HCT116 (cell line): ENCODE data around the gene TPRKB.
"Not testable (repeated sequence)": the region's sequence is repeated elsewhere in the genome, so short reads cannot be mapped to it uniquely, and the experiment has no call there.

Experiments used
- CTCF ChIP-seq, 3 experiments: fragments of 200-600 bp in 1 of 3; sonication (generic) in 1 of 3; IDR thresholded peaks in 2 of 3; conservative IDR thresholded peaks in 1 of 3; 2 replicates each; pipeline ENCODE4 v1.5.1; 2012 to 2017; ENCODE audit warnings: low read depth in 2 of 3, low read length in 2 of 3, antibody characterized with exemption in 1 of 3, borderline replicate concordance in 1 of 3, control low read depth in 1 of 3, mild to moderate bottlenecking in 1 of 3, mixed read lengths in 1 of 3, mixed run types in 1 of 3, moderate library complexity in 1 of 3; ENCODE audit not compliant: insufficient read depth in 1 of 3
- ELF1 ChIP-seq: IDR thresholded peaks from 2 replicates; pipeline ENCODE4 v1.6.1; 2012; ENCODE audit warnings: low read depth, borderline replicate concordance

GRCh38 chr2:73688494-73688893, 48.7 kb downstream of the TPRKB start:
- not testable (repeated sequence) for TF ChIP-seq ELF1; CTCF (IDR thresholded peaks at IDR 0.05 in 2 of 3, conservative IDR thresholded peaks at IDR 0.05 in 1 of 3; ENCODE audit: borderline replicate concordance in 1 of 3, insufficient read depth in 1 of 3, low read depth in 2 of 3, low read length in 2 of 3)
